Neural cell (in vitro differentiated cells): Measurements from ENCODE around the gene KBTBD12.

ENCODE experiments used
- EZH2 ChIP-seq: fragments of 200-600, 300-800 bp; shearing (Covaris generic), sonication (generic); IDR thresholded peaks from 2 replicates; pipeline ENCODE4 v1.6.1; 2014; ENCODE audit warnings: antibody characterized with exemption, low read length, borderline replicate concordance, mild to moderate bottlenecking; ENCODE audit not compliant: insufficient read depth, poor library complexity, severe bottlenecking
- TF ChIP-seq, protein P1 (sequence below): fragments of 450-650 bp; IDR thresholded peaks from 2 replicates; pipeline ENCODE4 v1.5.1; 2014; ENCODE audit warnings: antibody characterized with exemption, mild to moderate bottlenecking, moderate library complexity; ENCODE audit not compliant: poor library complexity, severe bottlenecking
- TF ChIP-seq, protein P2 (sequence below): IDR thresholded peaks from 2 replicates; pipeline ENCODE4 v1.6.1; 2012; ENCODE audit warnings: borderline replicate concordance

DNA sequence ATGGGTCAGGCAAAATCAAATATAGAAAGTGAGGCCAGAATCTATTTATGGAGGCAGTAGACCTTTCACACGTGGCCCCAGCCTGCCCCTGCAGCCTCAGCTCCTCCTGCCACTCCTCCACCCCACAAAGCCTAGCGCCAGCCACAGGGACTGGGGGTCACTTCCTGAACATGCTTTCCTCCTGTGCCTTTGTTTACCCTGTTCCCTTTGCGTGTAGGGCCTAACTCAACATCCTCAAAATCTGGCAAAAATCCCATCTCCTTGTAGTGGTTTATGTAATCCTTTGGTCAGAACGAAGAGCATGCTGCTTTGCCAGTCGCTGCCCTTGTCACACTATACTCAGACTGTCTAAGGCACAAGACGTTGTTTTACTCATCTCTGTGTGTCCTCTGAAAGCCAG lies 39.6 kb downstream of the KBTBD12 start:
- TF ChIP-seq, protein P1, sequence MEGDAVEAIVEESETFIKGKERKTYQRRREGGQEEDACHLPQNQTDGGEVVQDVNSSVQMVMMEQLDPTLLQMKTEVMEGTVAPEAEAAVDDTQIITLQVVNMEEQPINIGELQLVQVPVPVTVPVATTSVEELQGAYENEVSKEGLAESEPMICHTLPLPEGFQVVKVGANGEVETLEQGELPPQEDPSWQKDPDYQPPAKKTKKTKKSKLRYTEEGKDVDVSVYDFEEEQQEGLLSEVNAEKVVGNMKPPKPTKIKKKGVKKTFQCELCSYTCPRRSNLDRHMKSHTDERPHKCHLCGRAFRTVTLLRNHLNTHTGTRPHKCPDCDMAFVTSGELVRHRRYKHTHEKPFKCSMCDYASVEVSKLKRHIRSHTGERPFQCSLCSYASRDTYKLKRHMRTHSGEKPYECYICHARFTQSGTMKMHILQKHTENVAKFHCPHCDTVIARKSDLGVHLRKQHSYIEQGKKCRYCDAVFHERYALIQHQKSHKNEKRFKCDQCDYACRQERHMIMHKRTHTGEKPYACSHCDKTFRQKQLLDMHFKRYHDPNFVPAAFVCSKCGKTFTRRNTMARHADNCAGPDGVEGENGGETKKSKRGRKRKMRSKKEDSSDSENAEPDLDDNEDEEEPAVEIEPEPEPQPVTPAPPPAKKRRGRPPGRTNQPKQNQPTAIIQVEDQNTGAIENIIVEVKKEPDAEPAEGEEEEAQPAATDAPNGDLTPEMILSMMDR: no peak
- TF ChIP-seq EZH2: no peak
- TF ChIP-seq, protein P2, sequence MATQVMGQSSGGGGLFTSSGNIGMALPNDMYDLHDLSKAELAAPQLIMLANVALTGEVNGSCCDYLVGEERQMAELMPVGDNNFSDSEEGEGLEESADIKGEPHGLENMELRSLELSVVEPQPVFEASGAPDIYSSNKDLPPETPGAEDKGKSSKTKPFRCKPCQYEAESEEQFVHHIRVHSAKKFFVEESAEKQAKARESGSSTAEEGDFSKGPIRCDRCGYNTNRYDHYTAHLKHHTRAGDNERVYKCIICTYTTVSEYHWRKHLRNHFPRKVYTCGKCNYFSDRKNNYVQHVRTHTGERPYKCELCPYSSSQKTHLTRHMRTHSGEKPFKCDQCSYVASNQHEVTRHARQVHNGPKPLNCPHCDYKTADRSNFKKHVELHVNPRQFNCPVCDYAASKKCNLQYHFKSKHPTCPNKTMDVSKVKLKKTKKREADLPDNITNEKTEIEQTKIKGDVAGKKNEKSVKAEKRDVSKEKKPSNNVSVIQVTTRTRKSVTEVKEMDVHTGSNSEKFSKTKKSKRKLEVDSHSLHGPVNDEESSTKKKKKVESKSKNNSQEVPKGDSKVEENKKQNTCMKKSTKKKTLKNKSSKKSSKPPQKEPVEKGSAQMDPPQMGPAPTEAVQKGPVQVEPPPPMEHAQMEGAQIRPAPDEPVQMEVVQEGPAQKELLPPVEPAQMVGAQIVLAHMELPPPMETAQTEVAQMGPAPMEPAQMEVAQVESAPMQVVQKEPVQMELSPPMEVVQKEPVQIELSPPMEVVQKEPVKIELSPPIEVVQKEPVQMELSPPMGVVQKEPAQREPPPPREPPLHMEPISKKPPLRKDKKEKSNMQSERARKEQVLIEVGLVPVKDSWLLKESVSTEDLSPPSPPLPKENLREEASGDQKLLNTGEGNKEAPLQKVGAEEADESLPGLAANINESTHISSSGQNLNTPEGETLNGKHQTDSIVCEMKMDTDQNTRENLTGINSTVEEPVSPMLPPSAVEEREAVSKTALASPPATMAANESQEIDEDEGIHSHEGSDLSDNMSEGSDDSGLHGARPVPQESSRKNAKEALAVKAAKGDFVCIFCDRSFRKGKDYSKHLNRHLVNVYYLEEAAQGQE: no peak
